ENCODE measurements around the gene HOXC10.

HOXC10 gene

DNA sequence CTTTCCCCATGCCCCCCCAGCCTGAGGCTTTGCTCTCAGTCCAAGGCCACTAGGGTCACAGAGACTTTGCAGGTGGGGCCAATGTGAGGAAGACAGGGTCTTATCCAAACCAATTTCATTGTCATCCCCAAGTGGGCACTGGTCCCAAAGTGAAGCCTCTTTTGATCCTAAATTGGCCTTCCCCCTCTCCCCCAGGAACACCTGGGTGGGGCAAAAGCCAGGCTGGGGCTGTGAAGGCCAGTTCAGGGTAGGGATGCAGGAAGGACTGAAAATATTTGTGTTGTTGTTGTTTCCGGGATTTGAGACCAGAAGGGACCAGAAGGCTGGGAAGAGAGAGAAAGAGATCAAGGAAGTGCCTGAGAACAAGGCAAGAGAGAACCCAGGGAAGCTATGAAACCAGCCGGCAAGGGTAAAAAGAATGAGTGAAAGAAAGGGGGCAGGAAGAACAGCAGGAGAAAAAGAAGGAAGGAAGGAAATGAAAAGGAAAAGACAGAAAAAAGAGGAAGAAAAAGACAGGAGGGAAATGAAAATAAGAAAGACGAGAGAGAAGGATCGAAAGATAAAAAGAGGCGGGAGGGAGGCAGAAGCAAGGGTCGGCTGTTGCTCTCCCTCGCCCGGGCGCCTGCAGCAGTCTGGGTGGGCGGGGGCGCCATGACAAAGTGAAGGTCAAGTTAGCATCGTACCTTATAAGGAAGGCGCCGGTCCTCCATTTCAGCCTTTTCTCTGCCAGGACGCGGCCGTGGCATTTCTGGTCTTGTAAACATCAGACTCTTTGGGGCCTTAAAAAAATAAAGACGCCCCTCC, 19.5 kb upstream of the HOXC10 start:
- in situ Hi-C loops (cut with MboI; ENCODE audit: low sequenced_read_pairs, unreplicated experiment), result no loop called here
- no peak for DNase-seq (ENCODE audit: low spot score)
- TF ChIP-seq, protein P1, sequence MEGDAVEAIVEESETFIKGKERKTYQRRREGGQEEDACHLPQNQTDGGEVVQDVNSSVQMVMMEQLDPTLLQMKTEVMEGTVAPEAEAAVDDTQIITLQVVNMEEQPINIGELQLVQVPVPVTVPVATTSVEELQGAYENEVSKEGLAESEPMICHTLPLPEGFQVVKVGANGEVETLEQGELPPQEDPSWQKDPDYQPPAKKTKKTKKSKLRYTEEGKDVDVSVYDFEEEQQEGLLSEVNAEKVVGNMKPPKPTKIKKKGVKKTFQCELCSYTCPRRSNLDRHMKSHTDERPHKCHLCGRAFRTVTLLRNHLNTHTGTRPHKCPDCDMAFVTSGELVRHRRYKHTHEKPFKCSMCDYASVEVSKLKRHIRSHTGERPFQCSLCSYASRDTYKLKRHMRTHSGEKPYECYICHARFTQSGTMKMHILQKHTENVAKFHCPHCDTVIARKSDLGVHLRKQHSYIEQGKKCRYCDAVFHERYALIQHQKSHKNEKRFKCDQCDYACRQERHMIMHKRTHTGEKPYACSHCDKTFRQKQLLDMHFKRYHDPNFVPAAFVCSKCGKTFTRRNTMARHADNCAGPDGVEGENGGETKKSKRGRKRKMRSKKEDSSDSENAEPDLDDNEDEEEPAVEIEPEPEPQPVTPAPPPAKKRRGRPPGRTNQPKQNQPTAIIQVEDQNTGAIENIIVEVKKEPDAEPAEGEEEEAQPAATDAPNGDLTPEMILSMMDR (IDR thresholded peaks at IDR 0.05; ENCODE audit: borderline replicate concordance, control extremely low read depth, extremely low read depth, insufficient read depth, missing control alignments), result no peak

DNA sequence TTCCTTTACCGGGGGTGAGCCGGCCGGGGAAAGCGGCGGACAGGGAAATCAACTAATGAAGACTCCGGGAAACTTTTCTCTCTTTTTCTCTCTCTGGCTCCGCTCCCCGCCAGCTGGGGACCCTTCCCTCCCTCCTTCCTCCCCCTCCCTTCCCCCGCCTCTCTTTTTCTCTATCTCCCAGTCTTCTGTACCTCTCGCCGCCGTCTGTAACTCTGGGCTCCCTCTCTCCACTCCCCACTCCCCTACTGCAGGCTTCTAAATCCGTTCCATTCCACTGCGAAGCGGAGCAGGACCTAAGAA, 18.9 kb upstream of the HOXC10 start:
- DNase-seq (ENCODE audit: low spot score), result no peak
- in situ Hi-C loops (cut with MboI; ENCODE audit: low sequenced_read_pairs, unreplicated experiment), result no loop called here
- TF ChIP-seq, protein P1 (IDR thresholded peaks at IDR 0.05; ENCODE audit: borderline replicate concordance, control extremely low read depth, extremely low read depth, insufficient read depth, missing control alignments), result no peak

DNA sequence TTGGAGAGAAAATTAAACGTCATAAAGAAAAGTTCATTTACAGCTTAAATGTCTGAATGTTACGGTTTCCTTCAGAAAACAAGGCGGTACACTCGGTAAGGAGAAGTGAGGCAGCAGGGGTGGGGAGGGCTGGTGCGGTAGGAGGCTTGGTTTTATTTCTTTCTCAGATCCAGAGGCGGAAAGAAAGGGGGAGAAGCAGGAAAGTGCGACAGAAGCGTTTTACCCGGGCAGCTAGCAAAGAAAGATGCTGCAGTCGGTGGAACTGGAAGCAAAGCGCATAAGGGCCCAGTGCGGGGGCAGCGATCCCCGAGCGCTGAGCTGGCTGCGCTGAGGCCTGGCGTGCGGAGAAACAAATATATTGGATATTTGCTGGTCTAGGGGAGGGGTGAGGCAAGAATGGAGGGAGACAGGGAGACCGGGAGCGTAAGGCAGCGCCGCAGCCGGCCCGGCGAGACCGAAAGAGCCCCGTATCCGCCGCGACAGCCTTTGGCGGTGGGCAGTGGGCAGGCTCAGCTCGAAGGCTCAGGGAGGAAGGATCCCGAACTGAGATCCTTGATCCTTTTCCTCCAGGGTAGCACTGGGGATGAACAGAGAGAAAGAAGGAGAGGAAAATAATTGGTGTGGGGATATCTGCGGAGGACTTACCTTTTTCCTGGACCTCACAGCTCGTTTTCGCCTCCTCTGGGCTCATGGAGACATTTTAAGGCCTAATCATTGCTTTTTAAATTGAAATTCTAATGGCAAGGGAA, 18.4 kb upstream of the HOXC10 start:
- in situ Hi-C loops (cut with MboI; ENCODE audit: low sequenced_read_pairs, unreplicated experiment), result no loop called here
- TF ChIP-seq, protein P1 (IDR thresholded peaks at IDR 0.05; ENCODE audit: borderline replicate concordance, control extremely low read depth, extremely low read depth, insufficient read depth, missing control alignments), result no peak

DNA sequence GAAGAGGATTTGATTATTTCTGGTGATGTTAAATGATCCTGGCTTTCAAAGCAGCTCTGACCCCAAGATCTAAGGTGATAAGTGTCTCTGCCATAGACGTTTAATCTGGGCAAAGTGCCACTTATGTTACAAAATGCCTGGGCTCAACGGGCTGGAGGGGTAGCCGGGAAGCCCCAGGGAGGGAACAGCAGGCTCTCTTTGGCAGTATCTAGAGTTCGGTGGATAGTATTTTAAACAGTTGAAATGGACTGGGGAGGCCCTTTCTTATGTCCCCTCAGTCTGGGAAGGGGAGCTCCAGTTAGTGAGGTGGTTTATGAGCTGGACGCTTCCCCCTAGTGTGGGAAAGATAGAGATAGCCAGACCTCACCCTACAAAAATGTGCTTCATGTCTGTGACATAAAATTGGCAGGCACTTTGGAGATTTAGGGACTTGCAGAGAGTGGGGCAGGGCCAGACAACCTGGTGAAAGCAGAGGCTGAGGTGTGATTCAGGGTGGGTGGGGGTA, 17.5 kb upstream of the HOXC10 start:
- TF ChIP-seq, protein P1 (IDR thresholded peaks at IDR 0.05; ENCODE audit: borderline replicate concordance, control extremely low read depth, extremely low read depth, insufficient read depth, missing control alignments), result no peak
- in situ Hi-C loops (cut with MboI; ENCODE audit: low sequenced_read_pairs, unreplicated experiment), result no loop called here
- DNase-seq (ENCODE audit: low spot score), result no peak

More for the DNA sequence above, 18.4 kb upstream of the HOXC10 start:
- no peak for DNase-seq (ENCODE audit: low spot score)

DNA sequence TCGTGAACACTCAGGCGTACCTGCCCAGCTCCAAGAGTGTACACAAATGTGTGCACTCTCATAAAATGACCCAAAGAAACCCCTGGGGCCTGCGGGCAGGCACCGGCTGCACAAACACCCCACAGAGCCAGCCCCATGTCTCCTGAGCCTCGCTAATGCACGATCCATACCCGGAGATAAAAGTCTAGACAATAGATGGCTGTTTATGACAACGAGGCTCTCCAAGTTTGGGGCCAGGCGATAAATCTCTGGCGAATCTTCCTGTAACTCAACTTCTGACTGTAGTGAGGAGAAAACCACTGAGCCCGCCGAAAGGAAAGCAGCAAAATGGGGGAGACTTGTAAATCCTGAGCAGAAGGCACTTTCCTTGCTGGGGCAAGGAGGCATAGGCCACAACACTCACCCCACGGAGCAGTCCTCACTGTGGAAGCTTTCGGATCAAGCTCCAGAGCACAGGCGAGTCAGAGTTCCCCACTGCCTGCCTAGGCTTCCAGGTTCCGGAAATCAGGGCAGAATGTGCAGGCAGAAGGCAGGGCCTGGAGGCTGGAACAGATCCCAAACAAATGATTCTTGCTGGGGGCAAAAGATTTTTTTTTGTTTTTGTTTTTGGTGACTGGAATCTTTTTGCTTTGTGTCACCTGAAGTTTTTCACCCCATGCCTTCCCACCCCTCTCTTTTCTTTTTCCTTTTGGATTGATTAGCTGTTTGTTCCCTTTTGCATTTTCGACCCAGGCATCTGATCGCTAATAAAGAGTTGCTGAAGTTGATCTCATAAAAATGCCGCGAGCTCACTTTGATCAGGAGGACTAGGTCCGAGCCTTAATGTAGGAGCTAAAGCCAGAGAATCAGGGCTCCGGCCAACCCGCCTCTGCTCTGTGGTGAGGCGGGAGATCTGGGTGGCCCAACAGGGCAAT, 16.5 kb upstream of the HOXC10 start:
- TF ChIP-seq, protein P1 (IDR thresholded peaks at IDR 0.05; ENCODE audit: borderline replicate concordance, control extremely low read depth, extremely low read depth, insufficient read depth, missing control alignments), result no peak
- no peak for DNase-seq (ENCODE audit: low spot score)
- in situ Hi-C loops (cut with MboI; ENCODE audit: low sequenced_read_pairs, unreplicated experiment), result no loop called here

Measured in GM13976 (cell line).